Measurements from ENCODE around the gene AHCYL2. TPM values are rescaled to one million over a fixed set of nuclear protein-coding genes. Genes with fewer than 3 reads are reported as not detected.
"Not testable (repeated sequence)": the region's sequence is repeated elsewhere in the genome, so short reads cannot be mapped to it uniquely, and the experiment has no call there.

The AHCYL2 gene
- total RNA-seq, 2 donors from 2014 or later = 13.4 to 16.6 TPM

GRCh38 chr7:129341816-129342806 lies 117.3 kb downstream of the AHCYL2 start:
- H3K4me1 Mint-ChIP-seq = peaks cover 26% of the 10 kb centered on the region
- H3K27ac Mint-ChIP-seq = no peak overlapping the region
- no peak for ATAC-seq
- H3K36me3 Mint-ChIP-seq (ENCODE audit: low read depth) = peaks cover 5% of the 10 kb centered on the region
- no peak overlapping the region for H3K4me3 Mint-ChIP-seq
- no peak for DNase-seq
- H3K27me3 Mint-ChIP-seq = no peaks in the 10 kb centered on the region
- no peaks in the 10 kb centered on the region for H3K9me3 ChIP-seq (ENCODE audit: control insufficient read depth, low read length, poor library complexity, severe bottlenecking)

GRCh38 chr7:129343099-129343700 lies 118.4 kb downstream of the AHCYL2 start:
- H3K4me1 Mint-ChIP-seq = peaks cover 26% of the 10 kb centered on the region
- ATAC-seq = no peak
- no peaks in the 10 kb centered on the region for H3K27me3 Mint-ChIP-seq
- H3K27ac Mint-ChIP-seq = peak overlapping the region; percentile 11
- DNase-seq = no peak
- no peaks in the 10 kb centered on the region for H3K9me3 ChIP-seq (ENCODE audit: control insufficient read depth, low read length, poor library complexity, severe bottlenecking)
- no peak overlapping the region for H3K4me3 Mint-ChIP-seq
- H3K36me3 Mint-ChIP-seq (ENCODE audit: low read depth) = peaks cover 5% of the 10 kb centered on the region

GRCh38 chr7:129347330-129347729 lies 122.5 kb downstream of the AHCYL2 start:
- peaks cover 5% of the 10 kb centered on the region for H3K36me3 Mint-ChIP-seq (ENCODE audit: low read depth)
- no peaks in the 10 kb centered on the region for H3K27me3 Mint-ChIP-seq
- DNase-seq (no peak), ATAC-seq (no peak)
- no peak overlapping the region for H3K27ac Mint-ChIP-seq
- no peaks in the 10 kb centered on the region for H3K9me3 ChIP-seq (ENCODE audit: control insufficient read depth, low read length, poor library complexity, severe bottlenecking)
- no peak overlapping the region for H3K4me3 Mint-ChIP-seq
- H3K4me1 Mint-ChIP-seq = peaks cover 15% of the 10 kb centered on the region

GRCh38 chr7:129348023-129348740 lies 123.4 kb downstream of the AHCYL2 start:
- ATAC-seq = no peak
- H3K4me1 Mint-ChIP-seq = peaks cover 15% of the 10 kb centered on the region
- H3K27ac Mint-ChIP-seq = peak overlapping the region; percentile 19

GRCh38 chr7:129351320-129351719 lies 126.5 kb downstream of the AHCYL2 start:
- H3K4me1 Mint-ChIP-seq = no peaks in the 10 kb centered on the region
- no peaks in the 10 kb centered on the region for H3K9me3 ChIP-seq (ENCODE audit: control insufficient read depth, low read length, poor library complexity, severe bottlenecking)
- H3K27ac Mint-ChIP-seq = no peak overlapping the region
- ATAC-seq (no peak), DNase-seq (no peak)
- H3K4me3 Mint-ChIP-seq = no peak overlapping the region
- no peaks in the 10 kb centered on the region for H3K36me3 Mint-ChIP-seq (ENCODE audit: low read depth)
- H3K27me3 Mint-ChIP-seq = no peaks in the 10 kb centered on the region

More at GRCh38 chr7:129348023-129348740, 123.4 kb downstream of the AHCYL2 start:
- H3K36me3 Mint-ChIP-seq (ENCODE audit: low read depth) = peaks cover 5% of the 10 kb centered on the region
- H3K4me3 Mint-ChIP-seq = no peak overlapping the region
- H3K9me3 ChIP-seq (ENCODE audit: control insufficient read depth, low read length, poor library complexity, severe bottlenecking) = no peaks in the 10 kb centered on the region
- DNase-seq = no peak
- H3K27me3 Mint-ChIP-seq = no peaks in the 10 kb centered on the region

- ATAC-seq; DNase-seq; H3K4me3 Mint-ChIP-seq; H3K27ac Mint-ChIP-seq; H3K36me3 Mint-ChIP-seq (ENCODE audit: low read depth); H3K27me3 Mint-ChIP-seq; H3K4me1 Mint-ChIP-seq; H3K9me3 ChIP-seq (ENCODE audit: control insufficient read depth, low read length, poor library complexity, severe bottlenecking): not testable (repeated sequence)
These were observed 128.3 kb downstream of the AHCYL2 start for GRCh38 chr7:129353104-129353503.

- ATAC-seq (no peak), DNase-seq (no peak)
- Mint-ChIP-seq H3K27ac (no peak overlapping the region), H3K4me1 (peaks cover 6% of the 10 kb centered on the region), H3K27me3 (no peaks in the 10 kb centered on the region), H3K36me3 (ENCODE audit: low read depth) (no peaks in the 10 kb centered on the region), H3K4me3 (no peak overlapping the region)
- no peaks in the 10 kb centered on the region for H3K9me3 ChIP-seq (ENCODE audit: control insufficient read depth, low read length, poor library complexity, severe bottlenecking)
These were observed 129.8 kb downstream of the AHCYL2 start for GRCh38 chr7:129354428-129355157.

- peaks cover 10% of the 10 kb centered on the region for H3K4me1 Mint-ChIP-seq
- ATAC-seq (no peak), DNase-seq (no peak)
- H3K36me3 Mint-ChIP-seq (ENCODE audit: low read depth) = no peaks in the 10 kb centered on the region
- H3K27me3 Mint-ChIP-seq = no peaks in the 10 kb centered on the region
- H3K27ac Mint-ChIP-seq = no peak overlapping the region
- H3K4me3 Mint-ChIP-seq = no peak overlapping the region
- H3K9me3 ChIP-seq (ENCODE audit: control insufficient read depth, low read length, poor library complexity, severe bottlenecking) = no peaks in the 10 kb centered on the region
These were observed 131.3 kb downstream of the AHCYL2 start for GRCh38 chr7:129356176-129356575.

GRCh38 chr7:129359176-129359575 lies 134.3 kb downstream of the AHCYL2 start:
- no peaks in the 10 kb centered on the region for H3K9me3 ChIP-seq (ENCODE audit: control insufficient read depth, low read length, poor library complexity, severe bottlenecking)
- H3K27ac Mint-ChIP-seq = no peak overlapping the region
- peaks cover 10% of the 10 kb centered on the region for H3K4me1 Mint-ChIP-seq
- no peaks in the 10 kb centered on the region for H3K27me3 Mint-ChIP-seq
- ATAC-seq (no peak), DNase-seq (no peak)
- H3K4me3 Mint-ChIP-seq = no peak overlapping the region
- no peaks in the 10 kb centered on the region for H3K36me3 Mint-ChIP-seq (ENCODE audit: low read depth)

GRCh38 chr7:129359638-129360037 lies 134.8 kb downstream of the AHCYL2 start:
- Mint-ChIP-seq H3K36me3 (ENCODE audit: low read depth) (no peaks in the 10 kb centered on the region), H3K4me3 (no peak overlapping the region), H3K4me1 (peaks cover 10% of the 10 kb centered on the region), H3K27ac (no peak overlapping the region), H3K27me3 (no peaks in the 10 kb centered on the region)
- DNase-seq (no peak), ATAC-seq (no peak)
- H3K9me3 ChIP-seq (ENCODE audit: control insufficient read depth, low read length, poor library complexity, severe bottlenecking) = no peaks in the 10 kb centered on the region

GRCh38 chr7:129361771-129362170 lies 136.9 kb downstream of the AHCYL2 start:
- Mint-ChIP-seq H3K4me3 (no peak overlapping the region), H3K27ac (no peak overlapping the region), H3K27me3 (no peaks in the 10 kb centered on the region), H3K4me1 (peaks cover 13% of the 10 kb centered on the region), H3K36me3 (ENCODE audit: low read depth) (no peaks in the 10 kb centered on the region)
- DNase-seq (no peak), ATAC-seq (no peak)
- H3K9me3 ChIP-seq (ENCODE audit: control insufficient read depth, low read length, poor library complexity, severe bottlenecking) = no peaks in the 10 kb centered on the region

- no peaks in the 10 kb centered on the region for H3K9me3 ChIP-seq (ENCODE audit: control insufficient read depth, low read length, poor library complexity, severe bottlenecking)
- H3K27me3 Mint-ChIP-seq = no peaks in the 10 kb centered on the region
- H3K4me1 Mint-ChIP-seq = peaks cover 14% of the 10 kb centered on the region
- no peaks in the 10 kb centered on the region for H3K36me3 Mint-ChIP-seq (ENCODE audit: low read depth)
- H3K27ac Mint-ChIP-seq = no peak overlapping the region
- no peak for ATAC-seq
- no peak for DNase-seq
- no peak overlapping the region for H3K4me3 Mint-ChIP-seq
These were observed 137.7 kb downstream of the AHCYL2 start for GRCh38 chr7:129362496-129362895.

- ATAC-seq (peak; percentile 5), DNase-seq (no peak)
- Mint-ChIP-seq H3K27ac (peak overlapping the region; percentile 61), H3K4me3 (peak overlapping the region; percentile 81), H3K36me3 (ENCODE audit: low read depth) (no peaks in the 10 kb centered on the region), H3K4me1 (peaks cover 15% of the 10 kb centered on the region), H3K27me3 (no peaks in the 10 kb centered on the region)
- H3K9me3 ChIP-seq (ENCODE audit: control insufficient read depth, low read length, poor library complexity, severe bottlenecking) = no peaks in the 10 kb centered on the region
These were observed 142.5 kb downstream of the AHCYL2 start for GRCh38 chr7:129367349-129367699.
